ENCODE measurements around the gene RAI1.

The RAI1 gene

DNA sequence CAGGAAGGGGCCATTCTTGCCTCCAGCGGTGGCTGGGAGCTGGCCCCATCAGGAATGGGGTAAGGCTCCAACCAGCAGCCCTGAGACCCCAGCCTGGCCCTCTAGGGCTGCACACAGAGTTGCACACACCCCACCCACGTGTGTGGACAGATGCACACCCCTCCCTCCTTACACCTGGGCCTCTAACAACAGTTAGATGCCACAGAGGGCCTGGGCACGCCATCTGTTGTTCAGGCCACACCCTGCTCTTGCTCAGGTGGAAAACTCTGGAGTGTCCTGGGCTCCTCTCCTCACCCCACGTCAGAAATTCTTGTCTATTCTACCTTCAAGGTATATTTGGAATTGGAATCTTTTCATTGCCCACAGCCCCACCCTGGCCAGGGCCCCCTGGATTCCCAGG is 13.3 kb upstream of the RAI1 start:
- TF ChIP-seq, protein P1, sequence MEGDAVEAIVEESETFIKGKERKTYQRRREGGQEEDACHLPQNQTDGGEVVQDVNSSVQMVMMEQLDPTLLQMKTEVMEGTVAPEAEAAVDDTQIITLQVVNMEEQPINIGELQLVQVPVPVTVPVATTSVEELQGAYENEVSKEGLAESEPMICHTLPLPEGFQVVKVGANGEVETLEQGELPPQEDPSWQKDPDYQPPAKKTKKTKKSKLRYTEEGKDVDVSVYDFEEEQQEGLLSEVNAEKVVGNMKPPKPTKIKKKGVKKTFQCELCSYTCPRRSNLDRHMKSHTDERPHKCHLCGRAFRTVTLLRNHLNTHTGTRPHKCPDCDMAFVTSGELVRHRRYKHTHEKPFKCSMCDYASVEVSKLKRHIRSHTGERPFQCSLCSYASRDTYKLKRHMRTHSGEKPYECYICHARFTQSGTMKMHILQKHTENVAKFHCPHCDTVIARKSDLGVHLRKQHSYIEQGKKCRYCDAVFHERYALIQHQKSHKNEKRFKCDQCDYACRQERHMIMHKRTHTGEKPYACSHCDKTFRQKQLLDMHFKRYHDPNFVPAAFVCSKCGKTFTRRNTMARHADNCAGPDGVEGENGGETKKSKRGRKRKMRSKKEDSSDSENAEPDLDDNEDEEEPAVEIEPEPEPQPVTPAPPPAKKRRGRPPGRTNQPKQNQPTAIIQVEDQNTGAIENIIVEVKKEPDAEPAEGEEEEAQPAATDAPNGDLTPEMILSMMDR (IDR thresholded peaks at IDR 0.05; ENCODE audit: extremely low read depth, missing control alignments) = no peak
- DNase-seq (ENCODE audit: low spot score) = no peak

DNA sequence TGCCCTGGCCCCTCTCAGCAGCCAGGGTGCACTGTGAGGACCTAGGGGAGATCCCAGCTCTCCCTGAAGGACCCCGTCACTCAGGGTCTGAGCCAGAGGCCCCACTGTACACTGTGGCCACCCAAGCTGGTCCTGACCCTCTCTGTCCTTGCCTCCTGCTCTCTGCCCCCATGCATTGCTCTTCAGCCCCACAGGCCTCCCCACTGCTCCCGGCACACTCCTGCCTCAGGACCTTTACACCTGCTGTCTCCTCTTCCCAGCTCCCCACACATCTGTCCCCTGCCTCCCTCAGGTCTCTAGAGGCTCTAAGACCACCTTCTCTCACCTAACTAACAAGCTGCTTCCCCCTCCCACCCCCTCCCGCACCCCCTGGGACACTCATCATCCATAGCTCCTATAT is 12.9 kb upstream of the RAI1 start:
- TF ChIP-seq, protein P1 (IDR thresholded peaks at IDR 0.05; ENCODE audit: extremely low read depth, missing control alignments) = no peak
- no peak for DNase-seq (ENCODE audit: low spot score)

DNA sequence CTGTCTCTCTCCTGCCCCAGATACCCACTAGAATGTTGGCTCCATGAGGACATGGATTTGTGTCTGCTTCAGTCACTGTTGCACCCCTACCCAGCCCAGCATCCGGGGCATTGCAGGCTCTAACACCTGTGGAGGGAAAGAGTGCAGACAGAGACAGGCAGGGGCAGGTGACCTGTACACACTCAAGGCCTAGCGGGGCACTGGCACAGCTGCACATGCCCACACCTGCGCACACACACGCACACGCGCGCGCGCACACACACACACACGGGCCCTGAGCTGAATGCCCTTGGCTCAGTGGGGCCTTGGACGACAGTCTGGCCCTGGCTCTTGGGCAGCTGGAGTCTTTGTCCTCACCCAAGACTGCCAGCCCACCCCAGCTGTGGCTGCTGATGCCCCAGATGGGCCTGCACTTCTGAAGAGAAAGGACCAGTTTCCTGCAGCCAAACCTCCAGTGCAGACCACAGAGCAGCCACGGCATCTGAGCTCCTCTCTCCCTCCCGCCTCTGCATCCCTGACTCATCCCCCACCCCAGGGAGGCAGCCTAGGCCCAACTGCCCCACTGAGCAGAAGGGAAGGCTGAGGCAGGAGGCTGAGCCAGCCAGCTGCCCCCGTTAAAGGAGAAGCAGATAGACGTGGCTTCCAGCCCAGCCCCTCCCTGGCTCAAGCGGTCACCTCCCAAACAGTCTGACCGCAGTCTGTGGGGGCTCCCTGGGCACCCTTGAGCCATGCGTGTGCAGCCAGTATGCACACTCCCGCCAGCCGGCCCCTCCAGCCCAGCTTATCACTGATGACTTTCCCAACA is 12.3 kb upstream of the RAI1 start:
- no peak for DNase-seq (ENCODE audit: low spot score)
- TF ChIP-seq, protein P1 (IDR thresholded peaks at IDR 0.05; ENCODE audit: extremely low read depth, missing control alignments) = no peak

DNA sequence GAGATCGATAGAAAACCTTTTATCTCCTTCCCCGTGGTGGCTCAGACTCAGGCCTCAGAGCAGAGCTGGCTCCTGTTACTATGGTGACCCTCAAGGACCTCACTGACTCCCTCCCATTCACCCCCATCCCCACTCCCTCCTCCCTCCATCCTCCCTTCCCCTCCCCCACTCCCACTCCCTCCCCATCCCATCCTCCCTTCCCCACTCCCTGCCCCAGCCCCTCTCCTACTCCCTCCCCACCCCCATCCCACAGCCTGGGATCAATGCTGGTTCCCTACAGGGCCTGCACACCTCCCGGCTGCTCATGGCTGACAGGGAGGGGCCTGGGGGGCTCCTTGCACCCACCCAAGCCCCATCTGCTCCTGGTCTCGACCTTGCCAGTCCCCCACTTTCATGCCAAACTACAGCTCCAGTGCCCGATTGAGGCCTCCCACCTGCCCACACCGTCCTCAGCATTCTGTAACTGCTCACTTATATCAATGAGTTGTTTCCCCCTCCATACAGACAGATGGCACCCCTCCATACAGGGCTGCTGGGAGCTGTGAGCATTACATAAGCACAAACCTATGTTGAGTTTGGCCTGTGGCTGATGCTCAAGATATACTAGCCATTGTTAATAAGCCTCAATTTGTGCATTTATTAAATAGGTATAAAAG is 11.6 kb upstream of the RAI1 start:
- TF ChIP-seq, protein P1 (IDR thresholded peaks at IDR 0.05; ENCODE audit: extremely low read depth, missing control alignments) = no peak
- DNase-seq (ENCODE audit: low spot score) = no peak

DNA sequence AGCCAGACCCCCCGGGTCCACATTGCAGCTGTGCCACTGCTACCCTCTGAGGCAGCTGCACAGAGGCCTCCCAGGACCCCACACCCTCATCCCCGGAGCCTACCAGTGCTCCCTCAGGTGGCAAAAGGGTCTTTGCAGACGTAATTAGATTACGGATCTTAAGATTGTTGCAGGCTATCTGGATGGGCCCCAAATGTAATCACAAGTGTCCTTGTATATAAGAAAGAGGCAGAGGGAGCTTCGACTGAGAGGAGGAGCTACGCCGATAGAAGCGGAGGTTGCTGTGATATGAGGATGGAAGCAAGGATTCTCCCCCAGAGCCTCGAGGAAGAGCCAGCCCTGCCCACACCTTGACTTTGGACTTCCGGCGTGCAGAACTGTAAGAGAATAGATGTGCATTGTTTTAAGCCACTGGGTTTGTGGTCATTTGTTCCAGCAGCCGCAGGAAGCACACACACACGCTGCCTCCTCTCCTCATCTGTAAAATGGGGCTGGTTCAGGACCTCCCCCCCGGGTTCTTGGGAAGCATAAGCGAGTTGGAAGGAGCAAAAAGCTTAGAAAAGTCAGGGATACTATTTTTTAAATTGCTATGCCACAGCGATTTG is 10.5 kb upstream of the RAI1 start:
- no peak for DNase-seq (ENCODE audit: low spot score)
- TF ChIP-seq, protein P1 (IDR thresholded peaks at IDR 0.05; ENCODE audit: extremely low read depth, missing control alignments) = no peak

DNA sequence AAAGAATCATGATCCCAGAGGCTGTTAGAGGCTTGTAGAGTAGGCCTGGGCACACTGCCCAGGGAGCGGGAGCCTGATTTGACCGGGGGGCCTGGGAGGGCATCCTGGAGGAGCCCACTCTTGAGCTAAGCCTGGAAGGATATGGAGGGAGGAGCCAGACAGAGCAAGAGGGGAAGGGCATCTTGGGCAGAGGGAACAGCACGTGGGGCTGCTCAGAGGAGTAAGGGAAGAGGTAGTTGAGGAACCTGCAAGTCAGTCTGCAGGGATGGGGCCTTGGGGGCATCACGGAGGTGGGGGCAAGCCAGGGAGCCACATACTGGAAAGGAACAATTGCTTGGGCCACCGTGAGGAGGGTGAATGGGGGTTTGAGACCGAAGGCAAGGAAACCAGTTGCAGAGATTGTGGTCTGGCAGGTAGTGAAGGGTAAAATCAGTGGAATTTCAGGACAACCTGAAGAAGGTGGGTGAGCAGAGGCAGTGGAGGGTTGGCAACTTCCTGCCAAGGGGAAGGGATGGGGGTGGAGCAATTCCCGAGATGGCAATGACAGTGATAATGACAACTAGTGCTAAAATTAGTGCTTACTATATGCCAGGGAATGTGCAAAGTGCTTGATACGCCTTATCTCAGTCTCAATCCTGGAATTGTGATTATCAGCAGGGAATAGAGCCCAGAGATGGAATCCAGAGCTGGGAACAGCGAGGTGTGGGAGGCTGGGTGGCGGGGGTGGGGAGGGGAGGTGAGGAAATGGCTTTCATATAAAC is 9.7 kb upstream of the RAI1 start:
- DNase-seq (ENCODE audit: low spot score) = no peak

More for the DNA sequence above, 9.7 kb upstream of the RAI1 start:
- TF ChIP-seq, protein P1 (IDR thresholded peaks at IDR 0.05; ENCODE audit: extremely low read depth, missing control alignments) = no peak

Measured in GM20000 (cell line).